ENCODE results near the gene UMPS.

DNA sequence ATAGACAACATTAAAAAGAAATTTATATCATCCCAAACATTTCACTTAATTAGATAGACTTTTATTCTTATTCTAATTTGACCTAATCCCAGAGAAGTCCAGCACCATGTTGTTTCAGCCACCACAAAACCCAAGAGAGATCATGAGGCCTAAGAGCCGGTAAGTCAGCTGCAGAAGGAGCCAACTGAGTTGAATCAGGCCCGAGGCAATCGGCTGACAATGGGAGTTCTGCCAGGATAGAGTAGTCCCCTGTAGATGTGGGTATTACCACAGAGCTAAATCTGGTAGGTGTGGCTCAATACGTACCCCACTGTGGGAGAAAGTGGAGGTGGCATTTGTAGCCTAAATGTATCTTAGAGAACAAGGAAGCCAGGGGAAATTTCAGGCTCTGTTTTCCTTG is 49.7 kb upstream of the UMPS start:
- TF ChIP-seq, protein P1, sequence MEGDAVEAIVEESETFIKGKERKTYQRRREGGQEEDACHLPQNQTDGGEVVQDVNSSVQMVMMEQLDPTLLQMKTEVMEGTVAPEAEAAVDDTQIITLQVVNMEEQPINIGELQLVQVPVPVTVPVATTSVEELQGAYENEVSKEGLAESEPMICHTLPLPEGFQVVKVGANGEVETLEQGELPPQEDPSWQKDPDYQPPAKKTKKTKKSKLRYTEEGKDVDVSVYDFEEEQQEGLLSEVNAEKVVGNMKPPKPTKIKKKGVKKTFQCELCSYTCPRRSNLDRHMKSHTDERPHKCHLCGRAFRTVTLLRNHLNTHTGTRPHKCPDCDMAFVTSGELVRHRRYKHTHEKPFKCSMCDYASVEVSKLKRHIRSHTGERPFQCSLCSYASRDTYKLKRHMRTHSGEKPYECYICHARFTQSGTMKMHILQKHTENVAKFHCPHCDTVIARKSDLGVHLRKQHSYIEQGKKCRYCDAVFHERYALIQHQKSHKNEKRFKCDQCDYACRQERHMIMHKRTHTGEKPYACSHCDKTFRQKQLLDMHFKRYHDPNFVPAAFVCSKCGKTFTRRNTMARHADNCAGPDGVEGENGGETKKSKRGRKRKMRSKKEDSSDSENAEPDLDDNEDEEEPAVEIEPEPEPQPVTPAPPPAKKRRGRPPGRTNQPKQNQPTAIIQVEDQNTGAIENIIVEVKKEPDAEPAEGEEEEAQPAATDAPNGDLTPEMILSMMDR (IDR thresholded peaks at IDR 0.05; ENCODE audit: insufficient read depth, low read length, poor library complexity, severe bottlenecking): no peak
- TF ChIP-seq EZH2phosphoT487 (conservative IDR thresholded peaks at IDR 0.05; ENCODE audit: low read length): no peak
